HUDEP-2 (cell line): ENCODE results near the gene DDR2.
"Not testable (repeated sequence)": the region's sequence is repeated elsewhere in the genome, so short reads cannot be mapped to it uniquely, and the experiment has no call there.

Experiments
- DNase-seq, 76 experiments: peaks; one replicate each; lab custom pipeline; 2025; ENCODE audit not compliant: unreplicated experiment in 76 of 76; lab: John Stamatoyannopoulos, UW

Gene DDR2

GRCh38 chr1:162632217-162632666, at the start of gene DDR2:
Gene DDR2, plus strand, starts transcription at chr1:162632464. Its CDS starts 86,600 bp downstream, at chr1:162719064.
- DNase-seq: no peak

GRCh38 chr1:162582901-162583300, 49.4 kb upstream of the DDR2 start:
- not testable (repeated sequence) for DNase-seq

- not testable (repeated sequence) for DNase-seq
Measured at GRCh38 chr1:162585101-162585500, 47.2 kb upstream of the DDR2 start.

GRCh38 chr1:162587347-162587746, 44.9 kb upstream of the DDR2 start:
- no peak for DNase-seq

- DNase-seq: no peak
Measured at GRCh38 chr1:162587761-162588260, 44.5 kb upstream of the DDR2 start.

GRCh38 chr1:162590101-162590500, 42.2 kb upstream of the DDR2 start:
- DNase-seq: no peak

- no peak for DNase-seq
Measured at GRCh38 chr1:162590686-162591085, 41.6 kb upstream of the DDR2 start.

- no peak for DNase-seq
Measured at GRCh38 chr1:162596514-162597170, 35.6 kb upstream of the DDR2 start.

- no peak for DNase-seq
Measured at GRCh38 chr1:162599451-162599850, 32.8 kb upstream of the DDR2 start.

GRCh38 chr1:162603117-162603516, 29.1 kb upstream of the DDR2 start:
- DNase-seq: not testable (repeated sequence)

GRCh38 chr1:162605225-162605927, 26.9 kb upstream of the DDR2 start:
- no peak for DNase-seq

GRCh38 chr1:162609306-162609705, 23.0 kb upstream of the DDR2 start:
- DNase-seq: no peak

GRCh38 chr1:162612606-162613400, 19.5 kb upstream of the DDR2 start:
- no peak for DNase-seq

GRCh38 chr1:162616848-162617247, 15.4 kb upstream of the DDR2 start:
- no peak for DNase-seq

GRCh38 chr1:162617513-162617912, 14.8 kb upstream of the DDR2 start:
- no peak for DNase-seq

- no peak for DNase-seq
Measured at GRCh38 chr1:162619076-162619475, 13.2 kb upstream of the DDR2 start.

GRCh38 chr1:162621256-162621655, 11.0 kb upstream of the DDR2 start:
- no peak for DNase-seq

GRCh38 chr1:162625679-162626078, 6.6 kb upstream of the DDR2 start:
- no peak for DNase-seq

- no peak for DNase-seq
Measured at GRCh38 chr1:162626094-162626493, 6.2 kb upstream of the DDR2 start.

GRCh38 chr1:162626761-162627160, 5.5 kb upstream of the DDR2 start:
- DNase-seq: no peak

GRCh38 chr1:162627662-162628296, 4.5 kb upstream of the DDR2 start:
- DNase-seq: peak in 17 of 76 experiments; percentile 3 to 48 (median 12)
